GM18858 (cell line): ENCODE measurements around the gene GPR4.

Experiments used
- ATAC-seq: cut with Tn5 transposase; IDR thresholded peaks from one replicate; pipeline ENCODE4 v1.9.1; 2021; ENCODE audit not compliant: unreplicated experiment

The GPR4 gene

GRCh38 chr19:45590300-45591003 lies 11.6 kb downstream of the GPR4 start:
- ATAC-seq = no peak

DNA sequence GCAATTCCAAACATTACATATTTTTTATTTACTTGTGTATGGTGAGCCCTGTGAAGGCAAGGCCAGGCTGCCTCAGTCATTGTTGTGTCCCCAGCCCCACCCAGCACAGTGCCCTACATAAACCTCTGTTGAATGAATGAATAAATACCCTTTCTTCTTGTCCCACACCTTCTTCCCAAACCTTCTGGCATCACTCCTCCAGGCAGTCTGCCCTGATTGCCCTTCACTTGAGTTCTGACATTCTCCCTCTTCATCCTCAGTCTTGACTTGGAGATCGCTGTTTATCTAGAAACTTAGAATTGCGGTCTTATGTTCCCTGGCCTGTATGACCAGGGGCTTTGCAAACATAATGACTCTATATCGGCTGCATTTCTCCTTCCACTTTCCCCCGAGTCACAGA lies 12.2 kb downstream of the GPR4 start:
- no peak for ATAC-seq

- ATAC-seq = no peak
These were observed 14.1 kb downstream of the GPR4 start for GRCh38 chr19:45587873-45588272.

- no peak for ATAC-seq
These were observed 16.8 kb downstream of the GPR4 start for GRCh38 chr19:45585158-45585577.

DNA sequence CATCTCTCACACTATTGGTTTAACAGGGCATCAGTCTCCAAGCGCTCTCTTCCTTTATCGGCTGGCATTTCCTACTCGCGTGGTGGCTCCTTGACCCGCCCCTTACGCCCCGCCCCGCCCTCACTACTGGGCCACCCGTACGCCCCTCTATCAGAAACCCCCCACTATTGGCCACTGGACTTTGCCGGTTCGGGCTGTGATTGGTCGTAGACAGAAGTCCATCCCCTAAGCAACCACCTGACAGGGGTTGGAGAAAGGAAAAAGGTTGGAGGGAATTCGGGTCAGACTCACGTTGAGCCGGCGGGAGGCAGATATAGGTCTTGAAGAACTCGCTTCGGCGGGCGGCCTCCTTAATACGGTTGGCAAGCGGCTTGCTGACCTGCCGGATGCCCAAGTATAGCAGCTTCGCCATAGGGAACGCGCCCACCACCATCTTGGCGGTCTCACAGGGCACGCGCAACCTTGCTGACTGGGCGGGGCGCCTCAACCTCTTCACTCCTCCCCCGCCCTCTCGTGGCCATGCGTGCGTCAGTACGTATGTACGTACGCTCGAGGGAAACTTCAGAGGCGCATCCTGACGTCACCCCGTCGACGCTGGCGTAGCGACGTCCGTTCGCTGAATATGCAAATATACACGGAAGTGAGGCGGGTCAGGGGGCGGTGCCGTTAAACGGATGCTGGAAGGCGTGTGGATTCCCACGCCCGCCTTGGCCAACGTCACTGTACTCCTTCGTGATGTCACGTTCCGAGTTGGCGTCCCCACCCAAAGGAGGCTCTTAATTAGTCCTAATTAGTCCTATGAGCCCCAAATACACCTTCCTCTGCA lies 17.5 kb downstream of the GPR4 start, which contains the start of gene OPA3:
OPA3 (minus strand) TSS at position 471 of the 826 bp plus-strand sequence; CDS start at position 433, 38 bp downstream.
- peak; percentile 88 for ATAC-seq

DNA sequence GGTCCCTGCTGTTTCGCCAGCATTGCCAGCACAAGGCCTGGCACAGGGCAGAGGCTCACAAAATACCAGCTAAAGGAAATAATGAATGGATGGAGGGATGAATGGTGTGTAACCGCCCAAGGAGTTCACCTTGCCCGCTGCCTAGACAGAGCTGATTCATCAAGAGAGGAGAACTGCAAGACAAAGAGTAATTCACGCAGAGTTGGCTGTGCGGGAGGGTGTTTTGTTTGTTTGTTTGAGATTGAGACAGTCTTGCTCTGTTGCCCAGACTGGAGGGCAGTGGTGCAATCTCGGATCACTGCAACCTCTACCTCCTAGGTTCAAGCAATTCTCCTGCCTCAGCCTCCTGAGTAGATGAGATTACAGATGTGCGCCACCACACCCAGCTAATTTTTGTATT lies 20.4 kb downstream of the GPR4 start:
- no peak for ATAC-seq

GRCh38 chr19:45578861-45579260 lies 23.2 kb downstream of the GPR4 start:
- ATAC-seq = no peak

DNA sequence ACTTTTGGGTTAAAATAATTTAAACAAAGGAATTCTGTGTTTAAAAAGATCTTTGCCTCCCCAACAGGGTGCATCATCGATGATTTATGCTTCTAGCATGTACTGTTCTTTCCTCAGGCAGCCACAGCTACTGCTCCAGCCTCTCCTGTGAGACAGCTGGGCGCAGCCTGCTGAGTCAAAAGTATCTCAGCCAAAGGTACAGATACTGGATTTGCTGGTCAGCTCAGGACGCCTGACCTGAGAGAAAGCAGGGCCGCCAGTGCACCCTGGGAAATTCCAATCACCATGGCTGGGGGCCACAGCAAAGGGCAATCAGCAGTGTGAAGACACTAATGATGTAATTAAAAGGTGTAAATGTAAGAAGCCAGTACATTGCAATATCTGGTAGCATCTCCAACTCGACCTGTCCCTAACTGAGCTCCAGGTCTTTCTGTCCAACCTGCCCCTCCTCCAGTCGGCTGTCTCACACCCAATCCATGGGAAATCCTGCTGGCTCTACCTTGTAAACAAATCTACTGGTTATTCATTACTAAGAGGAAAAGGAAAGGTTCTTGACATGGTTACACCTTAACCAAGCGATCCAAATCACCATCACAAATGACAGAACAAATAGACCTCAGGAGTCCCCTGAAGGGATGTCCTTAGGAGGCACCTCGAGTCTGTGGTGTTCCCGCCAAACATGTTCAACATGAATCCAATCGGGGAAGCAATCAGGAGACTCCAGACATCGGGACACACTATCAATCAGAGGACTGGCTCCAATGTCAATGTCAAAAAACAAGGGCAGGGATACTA lies 24.7 kb downstream of the GPR4 start:
- no peak for ATAC-seq

- no peak for ATAC-seq
These were observed 25.3 kb downstream of the GPR4 start for GRCh38 chr19:45576682-45577081.

- ATAC-seq = no peak
These were observed 26.8 kb downstream of the GPR4 start for GRCh38 chr19:45575216-45575615.

DNA sequence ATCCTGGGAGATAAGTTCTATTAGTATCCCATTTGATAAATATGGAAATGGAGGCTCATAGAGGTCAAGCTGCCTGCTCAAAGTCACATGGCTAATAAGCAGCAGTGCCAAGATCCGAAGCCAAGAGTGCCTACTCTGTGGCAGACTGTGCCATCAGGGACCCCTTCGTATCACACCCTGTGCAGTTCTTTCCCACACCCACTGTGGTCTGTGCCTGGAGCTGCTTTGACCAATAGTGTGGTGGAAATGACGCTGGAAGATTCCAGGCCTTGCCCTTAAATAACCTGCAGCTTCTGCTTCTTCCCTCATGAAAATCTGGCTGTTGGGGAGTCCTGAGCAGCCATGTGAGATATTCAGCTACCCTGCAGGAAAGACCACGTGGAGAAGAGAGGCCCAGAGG lies 27.5 kb downstream of the GPR4 start:
- ATAC-seq = no peak

- ATAC-seq = no peak
These were observed 30.4 kb downstream of the GPR4 start for GRCh38 chr19:45571457-45572220.

- no peak for ATAC-seq
These were observed 32.2 kb downstream of the GPR4 start for GRCh38 chr19:45569619-45570421.

GRCh38 chr19:45568732-45569131 lies 33.3 kb downstream of the GPR4 start:
- no peak for ATAC-seq

DNA sequence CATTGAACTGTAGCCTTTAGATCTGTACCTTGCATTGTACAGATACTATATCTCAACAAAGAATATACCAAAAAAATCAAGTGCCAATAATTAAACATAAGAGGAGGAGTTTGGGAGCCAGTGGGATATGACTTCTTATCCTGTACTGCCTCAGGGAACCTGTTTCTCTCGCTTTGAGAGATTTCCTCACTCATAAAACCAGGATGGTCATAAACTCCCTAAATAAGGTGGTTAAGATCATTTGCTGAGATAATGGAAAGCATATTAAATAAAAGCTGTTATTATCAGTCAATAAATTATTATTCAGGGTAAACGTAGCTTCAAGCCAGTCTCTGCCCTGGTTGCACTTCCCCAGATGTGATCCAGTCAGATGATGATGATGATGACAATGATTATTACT lies 34.4 kb downstream of the GPR4 start:
- ATAC-seq = no peak

DNA sequence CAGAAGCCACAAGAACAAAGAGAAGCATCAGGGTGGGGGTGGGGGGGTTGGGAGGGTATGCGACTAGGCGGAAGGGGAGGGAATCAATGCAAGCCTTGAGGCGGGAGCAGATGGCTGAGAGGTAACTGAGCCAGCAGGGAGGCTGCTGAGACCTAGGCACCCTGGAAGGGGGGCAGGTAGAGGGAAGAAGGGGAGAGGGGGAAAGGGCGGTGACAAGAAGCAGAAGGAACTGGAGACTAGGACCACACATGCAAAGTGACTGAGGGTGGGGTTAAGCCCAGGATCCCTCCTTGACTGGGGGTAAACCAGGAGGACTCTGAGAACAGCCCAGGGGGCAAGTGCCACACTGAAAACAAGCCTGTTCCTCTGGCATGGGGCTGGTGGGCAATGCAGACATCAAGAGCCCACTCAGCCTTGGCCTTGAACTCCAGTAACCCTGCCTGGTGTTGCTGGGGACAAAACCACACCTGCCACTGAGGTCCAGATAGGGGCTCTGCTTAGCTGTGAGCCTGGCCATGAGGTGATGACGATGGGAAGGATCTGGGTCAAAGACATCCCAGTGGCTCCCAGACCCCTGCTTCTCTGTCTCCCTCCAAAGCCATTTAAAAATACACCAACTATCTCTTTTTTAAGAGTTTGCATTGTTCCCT lies 37.8 kb downstream of the GPR4 start:
- no peak for ATAC-seq

DNA sequence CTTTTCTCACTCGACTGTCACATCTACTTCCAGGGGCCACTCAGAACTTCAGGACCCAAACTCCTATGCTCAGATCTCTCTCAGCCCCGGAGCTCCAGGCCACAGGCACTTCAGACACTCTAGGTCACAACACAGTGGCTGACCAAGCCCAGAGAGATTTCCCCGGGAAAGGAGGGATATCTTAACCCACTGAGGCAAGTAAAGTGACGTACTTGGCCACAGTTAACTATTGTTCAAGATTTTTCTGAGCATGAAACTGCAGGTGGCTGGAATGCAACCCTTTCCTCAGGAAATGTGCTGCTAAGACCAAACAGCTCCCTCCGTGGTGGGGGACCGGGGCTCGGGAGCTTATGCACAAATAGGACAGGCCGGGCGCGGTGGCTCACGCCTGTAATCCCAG lies 41.3 kb downstream of the GPR4 start:
- no peak for ATAC-seq

- ATAC-seq = no peak
These were observed 42.0 kb downstream of the GPR4 start for GRCh38 chr19:45560038-45560437.

- ATAC-seq = no peak
These were observed 43.6 kb downstream of the GPR4 start for GRCh38 chr19:45558399-45558878.
